WI38 (cell line): Measurements from ENCODE around the gene STXBP6.

ENCODE experiments used
- H3K4me3 ChIP-seq: 2 replicates; pipeline ENCODE4 v1.5.1; 2011; ENCODE audit warnings: low read depth, mild to moderate bottlenecking, control low read depth, low read length
- TF ChIP-seq, protein P1 (sequence below): IDR thresholded peaks from 2 replicates; pipeline ENCODE4 v1.5.1; 2012; ENCODE audit warnings: low read depth, mild to moderate bottlenecking, control low read depth, low read length

STXBP6 gene

DNA sequence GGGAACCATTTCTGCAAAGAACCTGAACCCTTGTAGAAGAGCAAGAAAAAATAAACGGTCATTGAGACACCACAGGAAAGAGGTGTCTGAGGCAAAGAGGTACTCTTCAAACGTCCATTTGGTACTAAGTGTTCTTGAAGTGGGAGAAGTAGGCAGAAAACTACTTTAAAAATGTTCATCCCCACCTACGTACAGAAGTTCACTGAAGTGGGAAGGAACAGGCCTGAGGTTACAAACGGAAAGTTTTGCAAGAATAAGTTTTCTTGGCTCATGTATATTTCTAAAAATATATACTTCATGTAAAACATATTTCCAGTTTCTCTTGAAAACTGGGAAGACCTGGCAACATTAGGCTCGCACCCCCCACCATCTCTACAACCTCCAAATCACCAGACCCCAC, 61.2 kb downstream of the STXBP6 start:
- TF ChIP-seq, protein P1, sequence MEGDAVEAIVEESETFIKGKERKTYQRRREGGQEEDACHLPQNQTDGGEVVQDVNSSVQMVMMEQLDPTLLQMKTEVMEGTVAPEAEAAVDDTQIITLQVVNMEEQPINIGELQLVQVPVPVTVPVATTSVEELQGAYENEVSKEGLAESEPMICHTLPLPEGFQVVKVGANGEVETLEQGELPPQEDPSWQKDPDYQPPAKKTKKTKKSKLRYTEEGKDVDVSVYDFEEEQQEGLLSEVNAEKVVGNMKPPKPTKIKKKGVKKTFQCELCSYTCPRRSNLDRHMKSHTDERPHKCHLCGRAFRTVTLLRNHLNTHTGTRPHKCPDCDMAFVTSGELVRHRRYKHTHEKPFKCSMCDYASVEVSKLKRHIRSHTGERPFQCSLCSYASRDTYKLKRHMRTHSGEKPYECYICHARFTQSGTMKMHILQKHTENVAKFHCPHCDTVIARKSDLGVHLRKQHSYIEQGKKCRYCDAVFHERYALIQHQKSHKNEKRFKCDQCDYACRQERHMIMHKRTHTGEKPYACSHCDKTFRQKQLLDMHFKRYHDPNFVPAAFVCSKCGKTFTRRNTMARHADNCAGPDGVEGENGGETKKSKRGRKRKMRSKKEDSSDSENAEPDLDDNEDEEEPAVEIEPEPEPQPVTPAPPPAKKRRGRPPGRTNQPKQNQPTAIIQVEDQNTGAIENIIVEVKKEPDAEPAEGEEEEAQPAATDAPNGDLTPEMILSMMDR, result no peak
- no peak overlapping the region for H3K4me3 ChIP-seq

DNA sequence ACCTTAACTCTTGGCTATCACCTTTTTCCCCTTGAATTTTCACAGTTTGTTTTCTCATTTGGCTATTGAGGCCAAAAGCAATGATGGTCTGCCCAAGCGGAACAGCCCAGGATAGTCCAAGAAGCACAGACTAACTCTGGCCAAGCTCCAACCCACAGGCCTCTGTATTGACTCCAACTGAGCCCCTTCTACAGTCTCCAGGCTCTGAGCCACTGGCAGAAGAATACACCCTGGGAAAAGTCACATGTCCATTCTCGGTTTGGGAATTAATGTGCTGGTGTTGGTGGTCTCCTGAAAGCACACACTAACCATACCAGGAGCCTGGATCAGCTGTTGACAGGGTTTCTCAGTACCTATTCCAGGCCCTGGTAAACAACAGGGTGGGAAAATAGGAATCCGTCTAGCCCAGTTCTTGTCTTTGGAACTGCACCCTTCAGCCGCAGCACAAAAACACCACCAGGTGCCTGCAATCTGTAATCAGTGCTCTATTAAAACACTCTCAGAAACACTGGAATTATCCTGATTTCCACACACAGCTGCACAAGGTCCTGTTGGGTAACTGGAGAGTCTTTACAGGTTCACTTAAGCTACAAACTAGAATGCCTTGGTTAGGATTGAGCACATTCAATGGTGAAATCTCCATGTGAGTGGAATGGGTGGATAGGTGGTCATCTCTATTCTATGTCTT, 63.6 kb downstream of the STXBP6 start:
- TF ChIP-seq, protein P1, result no peak
- H3K4me3 ChIP-seq, result no peak overlapping the region

DNA sequence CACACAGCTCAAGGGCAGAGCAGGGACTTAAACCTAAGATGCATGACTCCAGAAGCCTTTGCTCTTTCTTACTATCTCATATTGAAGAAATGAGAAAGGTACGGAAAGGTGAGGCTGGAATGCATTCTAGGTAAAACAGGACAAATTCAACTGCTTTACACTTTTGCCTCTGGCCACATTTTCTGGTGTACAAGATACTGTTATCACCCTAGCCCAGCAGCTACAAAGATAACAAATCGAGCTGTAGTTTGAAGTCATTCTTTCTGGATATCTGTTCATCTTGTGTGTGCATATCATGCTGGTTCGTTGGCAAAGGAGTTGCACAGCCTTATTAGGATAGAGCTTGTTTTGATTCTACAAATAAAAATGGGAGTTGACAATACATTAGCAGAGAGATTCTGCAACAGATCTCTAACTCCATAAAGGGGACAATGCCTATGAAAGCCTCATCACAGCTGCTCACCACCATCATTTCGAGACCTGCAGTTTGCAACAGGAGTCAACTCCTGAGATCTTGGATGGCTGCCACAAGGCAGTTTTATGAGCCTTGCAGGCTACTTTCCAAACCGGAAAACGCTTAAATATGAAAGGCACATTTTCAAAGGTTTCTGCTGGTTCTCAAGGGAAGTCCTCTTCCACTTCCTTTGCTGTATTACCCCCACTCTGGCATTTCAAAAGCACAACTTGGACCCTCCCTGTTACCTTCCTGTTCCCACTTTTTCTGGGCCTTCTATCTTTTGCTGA, 64.9 kb downstream of the STXBP6 start:
- no peak overlapping the region for H3K4me3 ChIP-seq
- TF ChIP-seq, protein P1, result no peak

DNA sequence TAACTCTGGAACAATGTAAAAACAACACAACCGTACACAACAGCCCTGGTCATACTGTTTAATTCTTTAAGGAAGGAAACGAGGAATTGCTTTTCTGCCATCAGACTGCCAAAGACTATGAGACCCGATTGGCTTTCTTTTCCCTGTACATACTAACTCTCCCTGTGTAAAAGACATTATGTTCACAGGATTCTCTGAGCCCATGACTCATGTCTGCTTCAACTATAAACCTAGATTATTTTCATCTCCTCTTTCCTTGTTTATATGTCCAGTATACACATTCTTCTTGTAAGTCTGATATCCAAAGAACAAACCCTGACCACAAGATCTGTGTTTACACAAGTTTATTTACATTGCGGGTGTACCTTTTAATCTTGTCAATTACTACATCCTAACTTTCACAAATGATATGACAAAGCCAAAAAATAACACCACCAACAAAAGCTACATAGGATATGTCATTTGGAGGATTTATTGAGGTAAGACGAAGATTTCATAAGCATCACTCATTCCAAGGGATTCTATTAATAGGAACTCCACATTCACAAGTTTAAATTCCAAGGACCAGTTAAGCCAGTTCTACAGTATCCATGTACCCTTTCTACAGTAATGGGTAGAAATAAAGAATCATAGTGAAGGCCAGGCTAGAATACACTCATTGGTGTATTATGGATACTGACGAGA, 67.3 kb downstream of the STXBP6 start:
- TF ChIP-seq, protein P1, result no peak
- no peak overlapping the region; the same call in 1 of the 2 replicates for H3K4me3 ChIP-seq

DNA sequence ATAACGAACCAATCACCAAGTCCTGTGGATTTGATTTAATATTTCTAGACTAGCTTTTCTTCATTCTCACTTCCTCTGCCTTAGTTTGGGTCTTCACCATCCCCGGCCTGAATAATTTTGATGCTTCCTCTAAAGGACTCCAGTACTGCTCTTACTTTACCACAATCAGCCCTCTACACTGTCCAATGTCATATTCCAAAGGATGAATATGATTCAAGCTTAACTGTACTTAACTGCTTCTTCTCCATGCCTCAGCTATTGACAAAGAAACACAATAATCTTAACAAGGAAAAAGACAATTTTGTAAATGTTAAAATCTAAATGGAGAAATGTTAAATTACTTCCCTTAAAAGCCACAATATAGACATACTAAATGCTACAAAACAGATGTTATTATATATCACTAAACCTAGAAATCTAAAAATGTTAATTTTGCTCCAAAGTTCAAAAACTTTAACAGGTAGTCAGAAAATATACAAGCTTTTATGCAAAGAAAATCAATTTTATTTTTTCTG, 70.2 kb downstream of the STXBP6 start:
- TF ChIP-seq, protein P1, result no peak
- H3K4me3 ChIP-seq, result no peak overlapping the region

DNA sequence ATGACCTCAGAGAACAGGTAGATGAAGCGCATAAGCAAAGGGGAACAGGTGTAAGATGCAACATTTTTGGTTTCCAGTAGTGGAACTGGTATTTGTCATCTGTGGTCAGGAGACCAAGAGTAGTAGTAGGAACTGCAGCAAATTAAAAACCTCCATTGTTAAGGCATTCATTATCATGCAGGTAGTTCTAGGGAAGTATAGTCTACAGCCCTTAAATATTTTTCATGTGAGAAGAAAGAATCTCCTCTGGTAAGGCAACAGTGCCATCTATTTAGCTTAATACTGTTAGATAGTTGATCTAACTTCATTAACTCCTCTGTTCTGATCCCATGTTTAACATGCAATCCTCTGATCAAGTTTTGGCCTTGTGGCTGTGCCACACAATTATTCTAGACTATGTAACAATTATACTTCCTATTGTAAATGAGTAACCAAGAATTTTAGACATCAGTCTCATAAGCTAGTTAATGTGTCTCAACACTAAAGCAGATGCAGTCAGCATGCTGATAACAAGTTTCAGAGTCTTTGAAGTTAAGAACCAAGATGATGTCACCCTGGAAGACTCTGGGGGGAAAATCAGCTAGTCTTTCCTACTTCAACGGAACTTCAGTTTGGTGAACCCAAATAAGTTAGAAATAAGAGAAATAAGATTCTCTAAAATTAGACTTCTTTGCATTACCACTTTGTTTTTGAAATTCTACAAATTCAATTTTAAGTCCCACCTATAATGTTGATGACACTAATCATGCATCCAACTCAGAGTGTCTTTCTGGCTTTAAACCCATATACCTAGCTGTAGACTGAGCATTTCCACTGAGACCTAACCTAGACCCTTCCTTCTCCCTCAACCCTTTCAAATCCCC, 70.9 kb downstream of the STXBP6 start:
- TF ChIP-seq, protein P1, result no peak

More for the DNA sequence above, 70.9 kb downstream of the STXBP6 start:
- no peak overlapping the region for H3K4me3 ChIP-seq
